GM19328 (cell line): ENCODE measurements around the gene ITPRID1.
"Not testable (repeated sequence)": the region's sequence is repeated elsewhere in the genome, so short reads cannot be mapped to it uniquely, and the experiment has no call there.

Experiments used
- ATAC-seq: cut with Tn5 transposase; IDR thresholded peaks from one replicate; pipeline ENCODE4 v1.9.1; 2021; ENCODE audit warnings: mild to moderate bottlenecking, moderate library complexity; ENCODE audit not compliant: unreplicated experiment

ITPRID1 gene

DNA sequence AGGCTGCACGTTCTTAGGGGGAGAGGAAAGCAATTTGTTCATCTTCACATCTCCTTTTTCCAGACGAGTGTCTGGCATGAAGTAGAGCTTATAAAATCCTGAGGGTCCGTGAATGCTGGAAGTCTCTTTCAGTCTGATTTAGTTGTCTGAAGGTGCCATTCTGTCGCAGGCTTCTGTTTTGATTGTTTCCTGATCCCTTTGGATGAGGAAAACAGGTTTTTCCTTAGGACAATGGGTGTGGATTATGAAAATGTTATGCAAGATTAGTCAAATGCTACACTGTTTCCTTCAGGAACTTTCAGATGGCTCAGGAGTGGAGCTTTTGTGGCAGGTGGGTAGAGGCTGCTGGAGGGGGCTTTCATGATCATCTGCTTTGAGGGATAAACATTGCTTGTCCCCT is at the start of gene ITPRID1:
Gene ITPRID1 (plus strand): TSS at position 301 of the 400 bp plus-strand sequence. CDS start 38,935 bp downstream, outside the sequence.
- no peak for ATAC-seq

DNA sequence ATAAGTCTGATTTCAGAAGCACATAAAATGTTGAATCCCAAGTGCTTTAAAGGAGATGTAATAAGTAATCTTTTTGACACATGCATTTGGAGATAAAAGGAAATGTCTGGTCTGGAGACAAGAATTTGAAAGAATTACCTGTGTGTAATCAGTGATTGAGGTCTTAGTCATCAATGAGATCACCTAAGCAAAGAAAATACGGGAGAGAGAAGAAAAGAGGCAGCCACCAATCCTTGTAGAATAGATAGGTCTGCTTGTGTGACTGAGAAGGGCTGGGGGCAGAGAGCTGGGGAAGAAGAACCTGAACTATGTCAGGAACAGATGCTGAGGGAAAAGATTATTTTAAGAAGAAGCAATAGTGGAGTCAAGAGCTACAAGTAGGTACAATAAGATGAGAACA is 49.3 kb upstream of the ITPRID1 start:
- ATAC-seq = no peak

DNA sequence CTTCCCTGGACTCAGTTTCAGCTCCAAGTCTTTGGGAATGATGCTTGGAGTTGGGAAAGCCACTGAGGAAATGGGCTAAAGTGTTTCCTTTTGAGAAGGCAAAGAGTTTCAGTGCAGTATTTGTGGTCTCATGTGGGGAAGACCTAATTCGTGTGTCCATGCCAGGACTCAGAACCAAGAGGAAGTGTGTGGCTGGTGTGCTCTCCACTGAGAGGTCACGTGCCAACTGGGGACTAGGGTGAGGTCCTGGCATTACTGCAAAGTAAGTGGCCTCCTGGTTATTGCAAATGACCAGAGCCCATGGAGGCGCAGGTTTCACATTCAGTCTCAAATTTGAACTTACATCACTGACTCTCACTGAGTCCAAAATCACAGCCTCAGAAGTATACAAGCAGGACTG is 48.6 kb upstream of the ITPRID1 start:
- ATAC-seq = no peak

DNA sequence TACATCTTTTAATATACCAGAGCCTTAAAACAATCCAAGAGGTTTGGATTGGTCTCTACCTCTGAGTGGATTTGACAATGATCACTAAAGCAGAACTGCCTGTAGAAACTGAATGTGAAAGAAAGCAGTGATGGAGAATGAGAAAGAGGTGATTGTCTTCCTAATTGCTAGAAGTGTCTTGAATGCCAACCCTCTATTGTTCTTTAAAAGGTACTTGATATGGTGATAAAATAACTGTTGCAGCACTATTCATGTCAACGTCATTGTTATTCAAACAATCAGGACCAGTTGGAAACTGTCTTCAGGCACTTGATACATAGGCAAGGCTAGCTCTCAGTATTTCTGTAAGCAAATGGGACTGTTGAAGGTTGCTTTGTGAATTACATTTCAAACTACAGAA is 47.9 kb upstream of the ITPRID1 start:
- ATAC-seq = no peak

DNA sequence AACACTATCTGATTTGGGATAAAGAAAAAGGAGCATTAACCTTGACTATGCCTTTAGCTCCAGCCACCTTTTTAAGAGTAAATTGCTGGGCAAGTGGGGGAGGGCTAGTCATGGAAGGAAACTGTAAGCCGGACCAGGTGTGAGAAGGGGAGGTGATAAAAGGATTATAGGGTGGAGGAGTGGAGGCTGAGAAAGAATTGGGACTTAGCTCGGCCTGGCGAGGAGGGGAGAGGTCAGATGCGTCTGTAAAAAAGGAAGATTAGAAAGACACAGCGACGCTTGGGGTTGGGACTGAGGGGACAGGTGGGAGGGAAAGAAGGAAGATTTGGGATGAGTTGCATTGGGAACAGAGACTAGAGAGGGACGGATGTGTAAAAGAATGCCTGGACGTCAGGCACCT is 43.0 kb upstream of the ITPRID1 start:
- not testable (repeated sequence) for ATAC-seq

DNA sequence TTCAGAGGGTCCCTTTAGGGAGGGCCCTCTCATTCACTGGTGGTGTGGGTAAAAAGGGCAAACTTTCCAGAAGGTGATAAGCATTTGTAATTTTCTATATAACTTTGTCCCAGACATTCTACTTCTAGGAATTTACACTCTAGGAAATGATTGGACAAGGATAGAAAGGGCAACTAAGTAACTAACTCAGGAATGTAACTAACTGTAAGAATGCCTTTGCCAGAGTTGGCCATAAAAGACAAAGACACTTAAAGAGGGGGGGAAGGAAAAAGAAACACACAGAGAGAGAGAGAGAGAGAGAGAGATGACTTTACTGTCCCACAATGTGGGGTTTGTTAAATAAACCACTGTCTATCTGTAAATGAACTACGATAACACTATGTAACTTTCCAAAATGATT is 38.5 kb upstream of the ITPRID1 start:
- ATAC-seq = no peak

DNA sequence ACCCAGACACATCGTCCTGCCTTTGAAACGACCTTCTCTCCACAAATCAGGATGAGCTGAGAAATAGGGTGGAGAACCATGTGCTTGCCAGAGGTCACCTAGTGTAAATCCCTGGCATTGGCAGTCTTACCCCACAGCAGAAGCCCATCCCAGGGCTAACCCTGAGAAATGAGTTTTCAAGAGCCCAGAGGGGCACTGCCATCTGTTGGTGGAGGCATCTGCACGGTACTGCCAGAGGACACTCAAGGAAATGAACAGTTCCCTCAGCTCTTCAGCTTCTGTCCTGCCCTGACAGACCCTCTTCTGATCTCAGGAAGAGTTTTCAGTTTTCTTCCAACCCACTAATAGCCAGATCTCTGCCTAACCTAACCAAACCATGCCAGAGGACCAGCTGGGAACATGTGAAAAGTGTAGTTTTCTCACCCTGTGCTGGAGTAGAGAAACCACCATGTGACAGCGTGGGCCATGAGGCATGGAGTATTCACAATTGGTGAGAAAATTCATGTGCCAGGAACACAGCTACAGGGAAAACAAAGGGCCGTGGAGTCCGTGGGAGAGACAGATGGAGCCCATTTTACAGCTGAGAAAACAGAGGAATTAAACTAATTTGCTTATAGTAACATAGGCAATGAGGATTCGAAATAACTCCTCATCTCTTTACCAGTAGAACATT is 37.7 kb upstream of the ITPRID1 start:
- ATAC-seq = no peak

DNA sequence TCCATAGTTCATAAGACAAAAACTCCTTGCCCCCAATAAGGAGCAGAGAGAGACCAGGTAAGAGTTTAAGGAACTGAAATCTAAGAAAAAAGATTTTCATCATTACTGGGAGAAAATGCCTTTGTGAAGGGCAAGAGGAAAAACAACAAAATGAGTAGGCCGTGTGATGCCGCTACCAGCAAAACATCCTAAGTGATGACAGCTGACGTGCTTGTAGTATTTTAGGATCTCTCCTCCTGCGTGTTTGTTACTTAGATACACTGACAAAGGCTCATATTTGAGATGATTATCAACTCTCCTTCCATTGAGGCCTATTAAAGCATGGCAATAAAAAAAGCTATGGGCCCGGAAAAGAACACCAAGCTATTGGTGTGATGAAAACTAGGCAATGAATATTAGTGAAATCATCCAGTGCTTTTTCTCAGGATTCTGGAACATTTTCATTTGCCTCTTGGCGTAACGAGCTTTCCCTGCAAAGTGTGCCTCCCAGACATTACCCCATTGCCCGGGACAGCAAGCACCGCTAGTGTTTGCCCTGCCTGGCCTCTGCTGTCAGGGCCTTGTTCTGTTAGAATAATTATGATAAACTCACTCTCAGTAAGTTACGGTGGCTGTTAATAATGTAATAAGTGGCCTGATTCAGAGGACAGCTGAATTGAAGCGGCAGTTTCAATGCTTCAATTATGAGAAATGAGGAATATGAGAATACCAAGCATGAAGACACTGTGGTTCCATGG is 36.8 kb upstream of the ITPRID1 start:
- no peak for ATAC-seq

DNA sequence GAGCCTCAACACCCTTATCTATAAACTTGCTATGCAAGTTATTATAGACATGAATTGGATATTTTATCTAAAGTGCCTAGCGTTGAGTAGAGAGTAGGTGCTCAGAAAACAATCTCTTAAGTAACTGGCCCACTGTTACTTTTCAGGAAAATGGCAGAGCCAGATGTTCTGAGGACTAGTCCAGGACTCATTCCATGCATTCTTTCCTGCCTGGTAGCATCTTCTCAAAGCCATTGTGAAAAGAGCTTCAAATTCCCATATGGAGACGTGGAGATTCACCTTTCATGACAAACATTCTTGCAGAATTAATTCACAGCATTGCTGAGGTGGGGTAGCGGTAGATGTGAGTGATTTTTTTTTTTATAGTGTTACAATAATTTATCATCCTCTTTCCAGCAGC is 35.9 kb upstream of the ITPRID1 start:
- ATAC-seq = no peak

DNA sequence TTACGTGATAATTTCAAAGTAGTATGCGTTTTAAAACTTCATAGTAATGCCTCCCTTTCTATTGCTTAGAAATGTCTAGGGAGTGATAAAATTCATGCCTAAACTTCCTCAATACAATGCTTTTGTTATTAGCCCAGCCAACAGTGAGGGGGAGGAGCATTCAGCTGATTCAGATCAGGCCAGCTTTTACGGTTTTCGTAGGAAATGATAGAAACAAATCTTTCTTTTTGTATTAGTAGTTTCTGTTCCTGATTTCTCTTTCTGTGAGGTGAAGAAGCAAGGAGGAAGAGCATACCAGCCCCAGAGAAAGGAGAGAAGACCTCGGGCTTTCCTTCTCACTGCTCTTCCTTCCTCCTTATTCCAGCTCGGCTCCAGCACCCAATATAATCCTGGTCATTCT is 35.2 kb upstream of the ITPRID1 start:
- ATAC-seq = peak; percentile 78

DNA sequence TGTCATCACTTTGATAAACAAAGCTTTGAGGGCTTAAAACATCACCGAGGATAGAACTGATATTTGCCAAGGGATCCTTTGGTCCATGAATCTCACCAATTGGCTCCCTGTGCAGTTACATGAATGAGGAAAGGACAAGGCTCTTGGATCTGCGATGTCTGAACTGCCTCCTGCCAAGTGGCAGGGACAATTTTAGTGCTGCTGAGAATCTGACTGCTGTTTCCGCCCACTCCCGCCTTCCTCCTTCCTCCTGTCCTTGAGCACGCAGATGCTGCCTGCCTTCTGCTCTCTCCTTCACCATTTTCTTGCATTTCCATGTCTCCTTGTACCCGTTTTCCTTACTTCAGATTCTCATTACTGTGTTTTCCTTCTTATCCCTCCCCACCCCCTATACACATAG is 26.8 kb upstream of the ITPRID1 start:
- no peak for ATAC-seq

DNA sequence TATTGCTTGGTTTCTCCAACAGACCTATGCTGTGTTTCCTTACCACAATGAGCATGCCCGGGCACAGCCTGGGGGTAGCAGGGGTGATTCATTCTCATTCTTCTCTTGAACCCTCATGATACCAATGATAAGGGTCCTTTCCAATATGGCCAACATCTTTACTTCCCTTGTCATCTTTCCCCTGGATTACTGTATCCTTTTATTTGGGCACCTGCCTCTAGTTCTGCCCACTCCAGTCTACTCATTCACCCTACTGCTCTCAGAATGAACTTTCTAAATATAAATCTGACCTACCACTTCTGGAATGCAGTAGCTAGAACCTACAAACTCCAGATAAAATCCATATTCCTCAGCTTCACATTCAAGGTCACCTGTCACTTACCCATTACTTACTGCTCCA is 26.4 kb upstream of the ITPRID1 start:
- no peak for ATAC-seq

DNA sequence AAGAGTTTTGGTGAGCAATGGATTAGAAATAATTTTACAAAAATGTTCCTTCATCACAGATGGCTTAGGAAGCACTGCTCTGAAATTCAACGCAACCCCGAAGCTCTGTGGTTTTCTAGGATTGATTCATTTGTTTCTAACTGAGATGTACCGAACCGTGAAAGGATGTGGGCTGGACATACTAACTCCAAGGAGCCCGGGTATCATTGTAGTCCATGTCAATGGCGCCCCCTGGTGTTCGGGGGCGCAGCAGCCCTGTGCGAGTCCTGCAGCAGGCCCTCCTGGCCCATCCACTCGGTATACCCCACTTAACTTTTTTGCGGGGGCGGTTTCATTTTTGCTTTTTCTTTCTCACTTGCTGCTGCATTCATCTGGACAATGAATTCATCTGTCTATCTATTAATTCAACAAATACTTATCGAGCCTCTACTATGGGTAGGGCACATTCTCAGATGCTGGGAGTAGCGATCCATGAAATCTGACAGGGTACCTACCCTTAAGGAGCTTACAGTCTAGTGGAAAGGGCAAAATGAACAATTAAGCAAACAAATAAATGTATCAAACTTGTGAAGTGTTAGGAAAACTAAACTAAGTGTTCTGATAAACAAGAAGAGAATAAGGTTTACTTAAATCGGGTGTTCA is 25.2 kb upstream of the ITPRID1 start:
- peak; percentile 92 for ATAC-seq

DNA sequence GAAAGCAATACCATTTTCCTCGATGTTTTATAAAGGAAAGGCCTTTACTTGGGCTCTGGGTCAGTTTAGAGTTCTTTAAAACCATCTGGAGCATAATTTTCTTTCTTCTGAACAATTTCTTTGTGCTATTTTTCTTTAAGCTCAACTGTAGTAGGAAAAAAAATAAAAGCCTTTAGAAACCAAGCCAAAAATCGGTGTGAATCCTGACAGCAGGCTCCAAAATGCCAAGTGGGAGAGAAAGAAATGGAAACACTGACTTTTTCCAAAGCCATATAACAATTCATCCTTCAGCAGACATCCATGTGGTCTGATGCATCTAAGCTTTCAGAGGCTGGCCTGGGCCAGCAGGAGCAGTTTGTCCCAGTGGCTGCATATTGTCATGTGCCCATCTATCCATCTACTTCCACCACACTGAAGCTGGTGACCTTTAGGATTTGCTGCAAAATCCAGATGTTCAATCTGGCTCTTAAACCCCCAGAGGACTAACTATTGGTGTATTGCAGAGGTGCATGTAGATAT is 23.0 kb upstream of the ITPRID1 start:
- no peak for ATAC-seq

DNA sequence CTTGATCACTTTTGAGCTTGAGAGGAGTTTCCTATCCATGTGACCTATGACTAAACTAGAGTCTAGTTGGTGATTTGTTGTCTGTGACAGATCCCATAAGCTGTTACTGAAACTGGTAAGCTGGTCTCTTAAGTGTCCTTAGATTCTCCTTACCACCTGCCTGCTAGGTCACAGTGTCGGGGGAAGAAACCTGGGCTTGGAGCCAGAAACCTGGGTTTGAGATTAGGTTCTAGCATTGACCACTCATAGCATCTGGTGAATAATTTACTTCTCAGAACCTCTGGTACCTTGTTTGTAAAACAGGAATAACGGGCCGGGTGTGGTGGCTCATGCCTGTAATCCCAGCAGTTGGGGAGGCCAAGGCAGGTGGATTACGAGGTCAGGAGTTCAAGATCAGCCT is 21.8 kb upstream of the ITPRID1 start:
- no peak for ATAC-seq

DNA sequence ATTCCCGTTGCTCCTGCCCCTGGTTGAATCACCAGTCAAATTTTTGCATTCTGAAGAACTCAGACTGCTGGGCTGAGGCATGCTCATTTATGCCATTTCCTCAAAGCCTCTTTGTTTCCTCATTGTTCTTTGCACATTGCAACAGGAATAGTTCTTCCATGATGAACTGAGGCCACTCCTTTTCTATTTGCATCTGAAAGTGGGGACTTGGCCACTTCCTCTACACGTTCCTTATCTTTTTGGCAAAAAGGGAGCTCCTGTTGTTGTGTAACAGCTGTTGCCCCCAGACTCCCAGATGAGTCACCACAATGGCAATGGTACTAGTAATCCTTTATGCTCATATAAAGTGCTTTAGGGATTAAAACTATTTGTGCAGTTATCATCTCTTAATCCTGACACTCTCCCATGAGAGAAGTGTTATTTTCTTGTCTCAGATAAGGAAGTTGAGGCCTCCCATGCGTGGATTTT is 20.1 kb upstream of the ITPRID1 start:
- ATAC-seq = no peak

DNA sequence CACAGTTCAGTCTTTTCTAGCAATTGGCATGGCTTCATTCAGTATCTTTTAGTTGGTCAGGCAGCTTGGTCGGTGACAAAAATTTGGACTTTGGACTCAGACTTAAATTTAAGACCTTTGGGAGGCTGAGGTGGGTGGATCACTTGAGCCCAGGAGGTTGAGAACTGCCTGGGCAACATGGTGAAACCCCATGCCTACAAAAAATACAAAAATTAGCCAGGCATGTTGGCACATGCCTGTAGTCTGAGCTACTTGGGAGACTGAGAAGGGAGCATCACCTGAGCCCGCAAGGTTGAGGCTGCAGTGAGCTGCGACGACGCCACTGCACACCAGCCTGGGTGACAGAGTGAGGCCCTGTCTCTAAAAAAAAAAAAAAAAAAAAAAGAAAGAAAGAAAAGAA is 19.5 kb upstream of the ITPRID1 start:
- ATAC-seq = no peak

DNA sequence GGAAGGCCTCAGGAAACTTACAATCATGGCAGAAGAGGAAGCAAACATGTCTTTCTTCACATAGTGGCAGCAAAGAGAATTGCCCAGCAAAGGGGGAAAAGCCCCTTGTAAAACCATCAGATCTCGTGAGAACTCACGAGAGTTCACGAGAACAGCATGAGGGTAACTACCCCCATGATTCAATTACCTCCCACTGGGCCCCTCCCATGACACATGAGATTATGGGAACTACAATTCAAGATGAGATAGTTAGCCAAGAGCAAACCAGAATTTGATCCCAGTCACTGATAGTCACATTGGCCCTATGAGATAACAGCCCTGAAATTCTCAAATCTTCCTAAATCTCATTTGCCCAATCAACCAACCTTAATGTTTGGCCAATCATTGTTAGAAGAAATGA is 18.2 kb upstream of the ITPRID1 start:
- no peak for ATAC-seq

DNA sequence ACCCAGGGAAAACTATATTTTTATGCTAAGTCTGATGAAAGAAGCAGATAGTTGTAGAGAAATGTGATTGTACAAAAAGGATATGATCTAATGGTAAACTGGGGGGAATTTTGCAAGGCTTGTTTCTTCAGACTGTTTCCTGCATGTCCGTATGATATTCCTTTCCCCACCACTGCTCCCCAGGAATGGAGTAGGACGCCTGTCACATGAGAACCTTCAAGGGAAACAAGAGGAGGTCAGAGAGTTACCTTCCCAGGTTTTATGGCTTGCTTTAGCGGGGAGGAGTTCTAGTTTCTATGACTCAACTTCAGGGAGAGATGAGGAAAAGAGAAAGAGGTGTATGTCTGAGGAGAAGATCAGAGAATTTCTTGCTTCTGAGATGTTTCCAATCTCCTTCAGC is 16.4 kb upstream of the ITPRID1 start:
- no peak for ATAC-seq

DNA sequence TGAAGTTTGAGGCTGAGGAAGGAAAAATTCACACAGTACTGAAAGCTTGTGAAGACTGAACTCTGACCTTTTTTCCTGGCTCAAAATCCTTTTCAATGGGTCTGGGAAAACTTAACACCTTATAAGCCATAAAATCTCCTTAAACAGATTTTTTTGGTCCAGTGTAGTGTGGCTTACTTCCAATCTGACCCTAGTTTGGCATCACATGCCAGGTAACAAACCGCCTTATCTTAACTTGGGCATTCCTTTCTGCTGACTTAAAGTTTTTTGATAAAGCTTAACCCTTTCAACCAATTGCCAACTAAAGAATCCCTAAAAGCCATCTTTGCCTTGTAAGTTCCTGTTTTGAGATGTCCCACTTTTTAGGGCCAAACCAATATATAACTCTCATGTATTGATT is 13.2 kb upstream of the ITPRID1 start:
- no peak for ATAC-seq

DNA sequence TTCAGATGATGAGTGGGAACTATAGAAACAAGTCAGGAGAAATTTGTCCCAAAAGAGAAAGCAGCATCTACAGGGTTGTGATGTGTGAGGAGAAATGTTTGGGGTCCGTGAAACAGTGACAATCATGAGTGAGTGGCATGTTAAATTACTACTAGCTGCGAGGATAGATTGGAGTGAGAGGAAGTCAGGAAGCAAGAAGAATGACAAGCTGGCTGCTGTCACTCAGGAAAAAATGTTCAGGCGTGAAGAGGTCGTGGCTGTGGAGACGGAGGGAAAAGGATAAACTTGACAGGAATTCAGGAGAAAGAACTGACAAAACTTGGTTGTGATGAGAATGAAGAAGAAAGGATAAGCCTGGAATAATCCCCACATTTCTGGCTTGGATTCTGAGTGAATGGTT is 5.1 kb upstream of the ITPRID1 start:
- no peak for ATAC-seq

DNA sequence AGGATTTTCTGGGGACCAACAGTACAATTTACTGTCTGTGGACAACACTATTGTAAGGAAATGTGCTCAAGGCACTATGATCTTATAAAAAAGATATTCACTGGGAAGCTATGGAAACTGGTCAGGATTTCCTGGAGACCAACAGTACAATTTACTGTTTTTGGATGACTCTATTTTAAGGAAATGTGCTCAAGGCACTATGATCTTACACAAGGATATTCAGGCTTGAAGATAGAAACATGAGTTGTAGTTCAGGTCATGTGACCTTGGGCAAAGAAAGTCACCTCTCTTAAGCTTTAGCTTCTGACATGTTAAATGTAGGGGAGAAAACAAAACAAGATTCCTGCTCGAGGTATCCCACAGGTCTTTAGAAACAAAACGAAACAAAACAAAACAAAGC is 1.7 kb upstream of the ITPRID1 start:
- no peak for ATAC-seq
